Lower lobe of right lung (tissue), 2 donors: Measurements from ENCODE around the gene ERP44. TPM values are rescaled to one million over a fixed set of nuclear protein-coding genes. Genes with fewer than 3 reads are reported as not detected.

ENCODE experiments used
- ATAC-seq, 2 donors: fragments of 200-7000 bp; cut with Tn5 transposase; one replicate each; pipeline ENCODE4 v1.9.1; 2020 to 2022; ENCODE audit warnings: mild to moderate bottlenecking in 2 of 2, moderate library complexity in 2 of 2
- DNase-seq: peaks from one replicate; pipeline ENCODE4 v3.0.0-alpha.2; 2020
- H3K27ac ChIP-seq: fragments of 200-600 bp; one replicate; pipeline ENCODE4 v1.8.0; 2022
- H3K27me3 ChIP-seq: fragments of 200-600 bp; one replicate; pipeline ENCODE4 v1.8.0; 2022; ENCODE audit warnings: low read depth
- H3K36me3 ChIP-seq: fragments of 200-600 bp; one replicate; pipeline ENCODE4 v1.8.0; 2022; ENCODE audit warnings: mild to moderate bottlenecking
- H3K4me1 ChIP-seq: fragments of 200-600 bp; one replicate; pipeline ENCODE4 v1.8.0; 2022
- H3K4me3 ChIP-seq: fragments of 200-600 bp; one replicate; pipeline ENCODE4 v1.8.0; 2022; ENCODE audit warnings: mild to moderate bottlenecking
- H3K9me3 ChIP-seq: fragments of 200-600 bp; one replicate; pipeline ENCODE4 v1.8.0; 2022
- intact Hi-C: fragments of 100-400 bp; cut with DNase I; formaldehyde crosslinking; loops from one replicate; pipeline ENCODE4 v1.11.0; 2022
- total RNA-seq: library from RNA; stranded (reverse); fragmentation: NEBNext Ultra II Directional; extraction: Animal tissue kit (Norgen Biotek cat#: 25700); gene quantifications from one replicate; pipeline ENCODE4 v1.2.1, GENCODE V29; 2021
- TF ChIP-seq, protein P1 (sequence below): fragments of 200-600 bp; IDR thresholded peaks from one replicate; pipeline ENCODE4 v1.8.0; 2022; ENCODE audit warnings: antibody characterized with exemption, mild to moderate bottlenecking
- donor health status: DM: no; HTN: yes; CAD: no; lungs with severe emphysema.

The ERP44 gene
- total RNA-seq, 1 donor from 2014 or later, result 27.9 TPM

DNA sequence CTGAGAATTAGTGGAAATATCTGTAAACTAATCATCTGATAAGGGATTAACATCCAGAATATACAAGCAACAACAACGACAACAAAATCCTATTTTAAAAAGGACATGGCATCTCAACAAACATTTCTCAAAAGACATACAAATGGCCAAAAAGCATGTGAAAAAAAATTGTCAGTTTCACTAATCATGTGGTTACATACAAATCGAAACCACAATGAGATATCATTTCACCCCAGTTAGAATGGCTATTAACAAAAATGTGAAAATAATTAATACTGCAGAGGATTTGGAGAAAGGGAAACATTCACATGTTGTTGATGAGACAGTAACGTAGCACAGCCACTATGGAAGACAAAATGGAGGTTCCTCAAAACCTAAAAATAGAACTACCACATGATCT is 69.5 kb downstream of the ERP44 start:
- intact Hi-C loops, result no loop called here

DNA sequence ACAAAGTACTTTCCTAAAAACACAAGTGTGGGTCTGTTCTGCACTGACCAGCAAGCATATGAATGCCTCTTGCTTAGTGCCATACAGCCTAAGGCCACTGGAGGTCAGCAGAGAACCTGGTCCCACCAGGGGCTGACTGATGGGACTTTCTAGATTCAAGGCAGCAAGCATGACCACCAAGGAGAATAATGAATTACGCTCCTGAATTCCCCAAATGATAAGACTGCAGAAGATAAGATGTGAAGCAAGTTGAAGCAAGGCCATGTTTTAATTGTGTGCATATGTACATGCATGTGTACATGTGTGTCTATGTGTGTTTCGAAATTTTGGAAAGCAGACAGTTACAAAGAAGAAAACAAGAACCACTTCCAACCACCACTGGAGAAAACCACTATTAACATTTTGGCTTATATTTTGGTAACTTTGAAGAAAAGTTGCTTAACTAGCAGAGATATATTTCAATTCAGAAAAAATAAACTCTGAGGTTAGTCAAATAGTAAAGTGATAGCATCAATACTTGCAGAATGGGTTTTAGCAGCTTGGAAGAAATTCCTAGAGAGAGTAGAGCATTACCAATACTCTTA is 70.5 kb downstream of the ERP44 start:
- H3K36me3 ChIP-seq, result no peaks in the 10 kb centered on the region
- intact Hi-C loops, result no loop called here
- peak; percentile 94 to 96 for ATAC-seq
- peaks cover 4% of the 10 kb centered on the region for H3K9me3 ChIP-seq
- TF ChIP-seq, protein P1, sequence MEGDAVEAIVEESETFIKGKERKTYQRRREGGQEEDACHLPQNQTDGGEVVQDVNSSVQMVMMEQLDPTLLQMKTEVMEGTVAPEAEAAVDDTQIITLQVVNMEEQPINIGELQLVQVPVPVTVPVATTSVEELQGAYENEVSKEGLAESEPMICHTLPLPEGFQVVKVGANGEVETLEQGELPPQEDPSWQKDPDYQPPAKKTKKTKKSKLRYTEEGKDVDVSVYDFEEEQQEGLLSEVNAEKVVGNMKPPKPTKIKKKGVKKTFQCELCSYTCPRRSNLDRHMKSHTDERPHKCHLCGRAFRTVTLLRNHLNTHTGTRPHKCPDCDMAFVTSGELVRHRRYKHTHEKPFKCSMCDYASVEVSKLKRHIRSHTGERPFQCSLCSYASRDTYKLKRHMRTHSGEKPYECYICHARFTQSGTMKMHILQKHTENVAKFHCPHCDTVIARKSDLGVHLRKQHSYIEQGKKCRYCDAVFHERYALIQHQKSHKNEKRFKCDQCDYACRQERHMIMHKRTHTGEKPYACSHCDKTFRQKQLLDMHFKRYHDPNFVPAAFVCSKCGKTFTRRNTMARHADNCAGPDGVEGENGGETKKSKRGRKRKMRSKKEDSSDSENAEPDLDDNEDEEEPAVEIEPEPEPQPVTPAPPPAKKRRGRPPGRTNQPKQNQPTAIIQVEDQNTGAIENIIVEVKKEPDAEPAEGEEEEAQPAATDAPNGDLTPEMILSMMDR, result peak; percentile 93
- H3K27me3 ChIP-seq, result no peaks in the 10 kb centered on the region
- peak; percentile 58 for DNase-seq
- no peaks in the 10 kb centered on the region for H3K4me1 ChIP-seq
- H3K4me3 ChIP-seq, result no peak overlapping the region
- H3K27ac ChIP-seq, result no peak overlapping the region

More for the DNA sequence above, 69.5 kb downstream of the ERP44 start:
- H3K27me3 ChIP-seq, result no peaks in the 10 kb centered on the region
- H3K36me3 ChIP-seq, result no peaks in the 10 kb centered on the region
- H3K9me3 ChIP-seq, result peaks cover 4% of the 10 kb centered on the region
- DNase-seq (no peak), ATAC-seq (no peak)
- TF ChIP-seq, protein P1, result no peak
- H3K4me3 ChIP-seq, result no peak overlapping the region
- peaks cover 1% of the 10 kb centered on the region for H3K4me1 ChIP-seq
- no peak overlapping the region for H3K27ac ChIP-seq

DNA sequence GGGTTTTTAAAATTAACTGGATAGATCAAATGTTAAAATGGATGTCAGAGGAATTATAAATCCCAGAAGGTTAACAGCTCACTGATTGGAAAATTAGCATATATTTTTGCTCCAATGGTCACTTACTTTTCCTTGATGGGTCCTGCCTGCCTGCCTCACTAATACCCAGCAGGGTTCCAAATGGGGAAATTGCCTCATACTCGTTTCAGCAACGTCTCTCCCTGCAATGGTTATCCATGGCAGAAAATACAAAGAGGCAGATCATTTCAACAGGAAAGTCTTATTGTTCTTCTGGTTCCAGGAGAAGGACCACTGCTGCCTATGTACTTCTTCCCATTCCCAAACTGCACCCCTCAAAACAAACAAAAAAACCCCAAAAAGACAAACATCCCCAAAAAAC is 71.3 kb downstream of the ERP44 start:
- H3K27me3 ChIP-seq, result no peaks in the 10 kb centered on the region
- H3K4me1 ChIP-seq, result no peaks in the 10 kb centered on the region
- intact Hi-C loops, result no loop called here

DNA sequence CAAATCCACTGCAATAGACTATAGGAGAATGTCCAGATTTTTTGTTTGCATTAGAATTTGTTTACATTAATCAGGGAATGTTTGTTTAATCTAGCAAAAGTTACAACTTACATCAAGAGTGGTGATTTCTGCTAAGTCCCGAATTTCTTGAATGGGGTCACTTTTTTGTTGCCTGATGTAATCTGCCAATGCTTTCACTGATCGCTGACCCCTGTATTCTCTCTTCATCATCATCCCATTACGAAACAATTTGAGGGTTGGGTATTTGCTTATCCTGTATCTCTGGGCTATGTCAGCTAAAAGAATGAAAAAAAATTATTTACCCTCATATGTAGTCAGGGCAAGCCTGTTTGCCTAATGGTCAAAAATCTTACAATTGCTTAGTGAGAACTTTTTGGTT is 76.9 kb downstream of the ERP44 start:
- H3K36me3 ChIP-seq, result peaks cover 35% of the 10 kb centered on the region
- H3K27ac ChIP-seq, result no peak overlapping the region
- ATAC-seq, result no peak
- TF ChIP-seq, protein P1, result no peak
- peaks cover 4% of the 10 kb centered on the region for H3K9me3 ChIP-seq
- no peak overlapping the region for H3K4me3 ChIP-seq
- H3K4me1 ChIP-seq, result no peaks in the 10 kb centered on the region
- intact Hi-C loops, result no loop called here
- DNase-seq, result no peak
- no peaks in the 10 kb centered on the region for H3K27me3 ChIP-seq

More for the DNA sequence above, 71.3 kb downstream of the ERP44 start:
- TF ChIP-seq, protein P1, result no peak
- no peak for DNase-seq
- peaks cover 4% of the 10 kb centered on the region for H3K9me3 ChIP-seq
- H3K36me3 ChIP-seq, result no peaks in the 10 kb centered on the region
- H3K27ac ChIP-seq, result no peak overlapping the region
- ATAC-seq, result no peak
- no peak overlapping the region for H3K4me3 ChIP-seq

DNA sequence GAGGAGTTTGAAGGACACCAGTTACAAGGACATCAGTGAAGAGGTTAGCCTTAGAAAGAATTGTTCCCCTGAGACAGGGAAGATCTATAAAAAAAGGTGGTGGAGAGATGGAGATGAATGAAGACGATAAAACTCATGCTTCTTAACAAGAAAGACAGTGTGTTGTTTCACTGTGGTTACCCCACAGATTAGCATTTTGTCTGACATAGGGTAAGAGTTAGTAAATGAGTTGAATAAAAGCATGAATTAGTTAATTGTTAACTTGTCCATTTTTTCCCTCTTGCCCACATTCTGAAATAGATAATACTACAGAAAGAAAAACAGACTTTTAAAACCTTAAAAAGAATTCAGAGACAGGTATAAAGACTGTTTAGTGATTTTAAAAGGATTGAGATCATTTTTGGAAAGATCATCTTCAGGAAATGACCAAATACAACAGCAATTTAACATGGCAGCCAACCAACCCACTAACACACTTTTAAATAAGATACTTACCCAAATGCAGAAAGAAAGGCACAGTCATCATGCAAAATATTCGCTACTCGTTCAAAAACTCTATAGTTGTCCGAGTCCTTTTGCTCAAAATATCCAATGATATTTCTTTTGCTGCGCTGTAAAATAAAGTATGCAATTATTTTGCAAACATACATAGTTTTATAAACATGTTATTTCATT is 78.5 kb downstream of the ERP44 start:
- no peak overlapping the region for H3K27ac ChIP-seq
- no peaks in the 10 kb centered on the region for H3K27me3 ChIP-seq
- H3K4me3 ChIP-seq, result no peak overlapping the region
- intact Hi-C loops, result no loop called here
- no peak for ATAC-seq
- peaks cover 4% of the 10 kb centered on the region for H3K9me3 ChIP-seq
- TF ChIP-seq, protein P1, result no peak
- no peak for DNase-seq
- H3K36me3 ChIP-seq, result peaks cover 52% of the 10 kb centered on the region
- no peaks in the 10 kb centered on the region for H3K4me1 ChIP-seq
